ENCODE results near the gene ACSL1. TPM values are rescaled to one million over a fixed set of nuclear protein-coding genes. Genes with fewer than 3 reads are reported as not detected.

ACSL1 gene
- total and polyA plus RNA-seq, 2 donors (not counting 3 experiments of a cell fraction or from before 2014, with no cell fraction given): 7.3 to 17.7 TPM

DNA sequence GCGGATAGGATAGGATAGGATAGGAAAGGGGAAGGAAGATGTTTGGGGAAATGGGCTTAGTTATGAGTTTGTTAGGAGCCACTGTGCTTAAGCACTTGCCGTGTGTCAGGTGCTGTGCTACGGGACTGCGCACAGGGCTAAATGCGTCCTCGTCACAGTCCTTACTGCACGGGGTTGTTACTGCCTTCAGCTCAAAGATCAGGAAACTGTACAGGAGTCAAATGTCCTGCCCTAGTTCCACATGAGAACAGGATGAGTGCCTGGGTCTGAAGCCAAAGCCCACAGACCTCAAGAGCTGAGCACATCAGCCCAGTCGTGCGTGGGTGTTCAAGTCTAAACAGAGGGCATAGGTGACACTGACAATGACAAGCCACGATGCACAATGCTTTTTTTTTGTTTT is 15.0 kb downstream of the ACSL1 start:
- Histone ChIP-seq H3K4me1 (ENCODE audit: control insufficient read depth, extremely low read depth, insufficient read depth, low read length) (peaks cover 9% of the 10 kb centered on the region), H2AFZ (ENCODE audit: low read depth, low read length) (no peak overlapping the region), H3K79me2 (ENCODE audit: control insufficient read depth, insufficient read depth, low read length) (no peaks in the 10 kb centered on the region), H3K4me3 (replicated peaks in 1 of 3; ENCODE audit: insufficient read depth in 1 of 3, low read depth in 1 of 3, low read length in 3 of 3) (no peak overlapping the region), H3K27me3 (ENCODE audit: control insufficient read depth in 2 of 2, insufficient read depth in 2 of 2, low read length in 2 of 2) (no peaks in the 10 kb centered on the region), H4K20me1 (replicated peaks; ENCODE audit: control insufficient read depth, extremely low read depth, insufficient read depth, low read length) (no peaks in the 10 kb centered on the region), H3K9me1 (replicated peaks; ENCODE audit: control insufficient read depth, extremely low read depth, insufficient read depth, low read length) (no peaks in the 10 kb centered on the region), H3K9me3 (replicated peaks; ENCODE audit: control insufficient read depth, insufficient read depth, low read length) (no peaks in the 10 kb centered on the region), H3K36me3 (ENCODE audit: control insufficient read depth in 2 of 2, extremely low read depth in 1 of 2, insufficient read depth in 2 of 2, low read length in 2 of 2) (no peaks in the 10 kb centered on the region), H3K27ac (ENCODE audit: insufficient read depth, low read depth, low read length) (no peak overlapping the region), H3K4me2 (ENCODE audit: insufficient read depth, low read length) (no peak overlapping the region), H3K9ac (replicated peaks; ENCODE audit: extremely low read depth, insufficient read depth, low read length) (no peak overlapping the region)
- DNase-seq (ENCODE audit: low read depth, low spot score): no peak
- CTCF ChIA-PET: interaction anchor here (1.1 kb wide), 1 partner anchor 18 kb away, joined by 3 read pairs; no protein-coding TSS in a partner anchor
- FAIRE-seq: no peak
- intact Hi-C loops (cut with micrococcal nuclease) (no loop called here), dilution Hi-C loops (cut with MboI; ENCODE audit: extremely low pct_ligation_motif_present, low sequenced_read_pairs) (no loop called here)
- POLR2A ChIA-PET: no interaction called here
- BruUV-seq (replicated peaks): no TSS peak
- TF ChIP-seq JUN (IDR thresholded peaks at IDR 0.05; ENCODE audit: borderline replicate concordance, insufficient read depth, insufficient read length, low read depth): no peak
- no peak for TF ChIP-seq POLR2AphosphoS5 (IDR thresholded peaks at IDR 0.05; ENCODE audit: insufficient read depth, low read depth, low read length)
- no peak for TF ChIP-seq GATA2 (IDR thresholded peaks at IDR 0.05; ENCODE audit: insufficient read depth, insufficient read length, low read depth, low read length)
- TF ChIP-seq FOS (IDR thresholded peaks at IDR 0.05; ENCODE audit: borderline replicate concordance, insufficient read depth, low read length): no peak
- no peak for TF ChIP-seq EZH2 (IDR thresholded peaks at IDR 0.05; ENCODE audit: borderline replicate concordance, low read depth, low read length, severe bottlenecking)
- TF ChIP-seq MYC (IDR thresholded peaks at IDR 0.05; ENCODE audit: low read depth, low read length): no peak
- no peak for TF ChIP-seq CTCF (IDR thresholded peaks at IDR 0.05; ENCODE audit: extremely low read depth in 1 of 2, insufficient read depth in 1 of 2, low read depth in 1 of 2, low read length in 2 of 2)
- no peak for TF ChIP-seq POLR2A (IDR thresholded peaks at IDR 0.05; ENCODE audit: low read depth, low read length)
- TF ChIP-seq MAX (IDR thresholded peaks at IDR 0.05; ENCODE audit: insufficient read depth, insufficient read length): no peak

All from endothelial cell of umbilical vein (primary cell).